ENCODE data around the gene CDCA7L.
"Not testable (repeated sequence)": the region's sequence is repeated elsewhere in the genome, so short reads cannot be mapped to it uniquely, and the experiment has no call there.

Gene CDCA7L

DNA sequence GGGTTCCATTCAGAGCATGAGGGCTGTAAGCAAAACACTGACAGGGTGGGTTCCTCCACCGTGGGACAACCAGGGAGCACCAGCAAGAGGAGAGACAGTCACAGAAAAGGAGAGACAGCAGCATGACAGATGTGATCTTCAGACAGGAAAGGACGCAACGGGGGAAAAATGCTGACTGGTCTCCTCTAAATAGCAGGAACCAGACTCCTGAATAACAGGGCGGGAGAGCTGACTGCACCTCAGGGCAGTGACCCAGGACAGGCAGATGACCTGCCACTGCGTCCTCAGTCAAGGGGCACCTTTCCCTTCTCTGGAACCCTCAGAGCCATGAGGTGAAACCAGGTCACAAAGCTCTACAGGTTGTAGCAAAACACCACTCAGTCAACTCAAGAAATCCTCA lies 37.0 kb downstream of the CDCA7L start:
- Histone ChIP-seq H3K27me3 (ENCODE audit: low read depth, low read length) (no peaks in the 10 kb centered on the region), H3K4me1 (ENCODE audit: control insufficient read depth in 1 of 2, insufficient read depth in 2 of 2, low read length in 2 of 2) (peaks cover 0 to 9% of the 10 kb centered on the region in 2 donors), H3K9me3 (ENCODE audit: control insufficient read depth in 1 of 2, low read length in 2 of 2) (no peaks in the 10 kb centered on the region), H3K4me3 (ENCODE audit: low read depth in 1 of 2, low read length in 2 of 2) (no peak overlapping the region), H3K27ac (ENCODE audit: low read length) (no peak overlapping the region), H3K36me3 (ENCODE audit: control insufficient read depth in 1 of 2, insufficient read depth in 2 of 2, low read length in 2 of 2) (peaks cover 34 to 39% of the 10 kb centered on the region in 2 donors)

DNA sequence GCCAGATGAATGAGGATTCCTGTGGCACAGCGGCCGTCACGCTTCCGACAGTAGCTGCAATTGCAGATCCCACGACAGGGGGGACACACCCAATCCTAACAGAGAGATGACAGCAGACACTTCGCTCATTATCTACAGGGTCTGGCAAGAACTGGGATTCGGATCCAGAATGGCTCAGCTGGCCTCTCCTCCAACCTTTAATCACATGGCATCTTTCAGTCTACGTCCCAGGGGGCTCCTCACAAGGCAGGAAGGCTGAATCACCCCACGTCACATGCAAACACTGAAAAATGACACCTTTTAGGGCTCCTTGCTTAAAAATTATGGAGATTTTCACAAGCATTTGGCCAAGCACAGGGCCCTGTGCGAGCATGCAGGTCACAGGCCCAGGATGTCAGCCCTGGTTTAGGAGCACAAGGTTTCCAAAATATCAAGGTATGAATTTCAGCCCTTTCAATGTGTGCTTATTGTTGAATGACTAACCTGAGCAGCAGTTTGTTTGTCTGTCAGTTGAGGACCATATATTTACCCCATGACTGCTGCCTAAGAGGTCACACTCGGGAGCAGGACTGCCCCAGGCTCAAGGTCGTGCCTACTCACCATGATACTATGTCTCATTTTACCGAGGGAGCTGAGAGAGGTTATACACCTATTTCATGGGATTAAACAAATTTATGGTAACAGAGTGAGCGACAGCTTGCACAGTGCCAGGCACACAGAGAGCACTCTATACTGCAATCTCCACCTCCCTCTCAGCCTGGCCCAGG lies 42.5 kb downstream of the CDCA7L start:
- Histone ChIP-seq H3K4me1 (ENCODE audit: control insufficient read depth in 1 of 2, insufficient read depth in 2 of 2, low read length in 2 of 2) (no peaks in the 10 kb centered on the region), H3K27me3 (ENCODE audit: low read depth, low read length) (no peaks in the 10 kb centered on the region), H3K36me3 (ENCODE audit: control insufficient read depth in 1 of 2, insufficient read depth in 2 of 2, low read length in 2 of 2) (peaks cover 50 to 68% of the 10 kb centered on the region in 2 donors), H3K9me3 (ENCODE audit: control insufficient read depth in 1 of 2, low read length in 2 of 2) (no peaks in the 10 kb centered on the region), H3K27ac (ENCODE audit: low read length) (no peak overlapping the region), H3K4me3 (ENCODE audit: low read depth in 1 of 2, low read length in 2 of 2) (no peak overlapping the region)

DNA sequence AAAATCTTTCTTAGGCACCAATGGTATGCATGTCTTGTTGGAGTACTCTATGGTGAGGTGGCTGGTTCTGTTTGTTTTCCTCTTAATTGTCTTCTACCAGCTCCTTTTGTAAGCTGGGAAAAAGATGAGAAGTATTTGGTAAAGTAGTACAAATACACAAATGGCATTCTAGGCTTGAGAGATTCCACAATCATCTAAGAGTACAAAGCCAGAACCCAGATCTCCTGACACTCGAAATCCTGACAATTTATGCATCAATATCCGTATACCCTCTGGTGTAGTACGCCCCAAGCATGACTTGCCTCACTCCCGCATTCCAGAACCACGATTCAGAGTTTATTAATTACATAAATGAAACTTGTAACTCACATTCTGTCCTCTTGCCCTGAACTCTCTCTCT lies 43.5 kb downstream of the CDCA7L start:
- Histone ChIP-seq H3K4me1 (ENCODE audit: control insufficient read depth in 1 of 2, insufficient read depth in 2 of 2, low read length in 2 of 2) (no peaks in the 10 kb centered on the region), H3K27me3 (ENCODE audit: low read depth, low read length) (no peaks in the 10 kb centered on the region), H3K9me3 (ENCODE audit: control insufficient read depth in 1 of 2, low read length in 2 of 2) (no peaks in the 10 kb centered on the region), H3K4me3 (ENCODE audit: low read depth in 1 of 2, low read length in 2 of 2) (no peak overlapping the region), H3K36me3 (ENCODE audit: control insufficient read depth in 1 of 2, insufficient read depth in 2 of 2, low read length in 2 of 2) (peaks cover 44 to 60% of the 10 kb centered on the region in 2 donors), H3K27ac (ENCODE audit: low read length) (no peak overlapping the region)

DNA sequence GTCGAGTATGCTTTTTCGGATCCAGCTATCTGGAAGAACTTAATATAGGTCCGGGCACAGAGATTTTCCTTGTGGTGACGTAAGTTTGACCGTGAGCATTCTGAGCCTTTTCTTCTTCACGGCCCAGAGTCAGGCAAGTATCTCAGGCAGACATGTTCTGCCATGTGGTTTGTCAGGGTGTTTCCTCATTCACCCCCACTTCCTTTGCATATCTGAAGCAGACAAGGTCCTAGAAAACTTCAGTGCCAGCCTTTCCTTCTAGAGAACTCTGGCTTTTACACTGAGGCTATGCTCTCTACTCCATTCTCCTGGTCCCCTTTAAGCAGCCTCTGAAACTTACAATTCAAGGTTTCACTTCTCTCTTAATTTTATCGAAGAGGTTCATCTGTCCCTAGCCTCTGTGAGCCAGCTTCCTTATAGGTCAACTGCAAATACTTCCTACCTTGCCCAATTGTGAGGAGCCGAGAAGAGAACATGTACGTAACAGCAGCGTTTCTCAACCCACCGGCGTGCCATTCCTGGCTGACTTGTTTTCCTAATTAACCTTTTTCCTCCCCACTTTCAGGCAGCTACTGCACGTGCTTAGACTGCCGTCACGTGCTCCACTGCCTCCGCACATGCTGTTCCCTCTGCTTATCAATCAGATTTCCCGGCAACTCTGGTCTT lies 47.3 kb downstream of the CDCA7L start:
- Histone ChIP-seq H3K4me1 (ENCODE audit: control insufficient read depth in 1 of 2, insufficient read depth in 2 of 2, low read length in 2 of 2) (no peaks in the 10 kb centered on the region), H3K9me3 (ENCODE audit: control insufficient read depth in 1 of 2, low read length in 2 of 2) (no peaks in the 10 kb centered on the region), H3K27ac (ENCODE audit: low read length) (peak overlapping the region; percentile 67), H3K4me3 (ENCODE audit: low read depth in 1 of 2, low read length in 2 of 2) (no peak overlapping the region), H3K36me3 (ENCODE audit: control insufficient read depth in 1 of 2, insufficient read depth in 2 of 2, low read length in 2 of 2) (peaks cover 19 to 31% of the 10 kb centered on the region in 2 donors), H3K27me3 (ENCODE audit: low read depth, low read length) (no peaks in the 10 kb centered on the region)

DNA sequence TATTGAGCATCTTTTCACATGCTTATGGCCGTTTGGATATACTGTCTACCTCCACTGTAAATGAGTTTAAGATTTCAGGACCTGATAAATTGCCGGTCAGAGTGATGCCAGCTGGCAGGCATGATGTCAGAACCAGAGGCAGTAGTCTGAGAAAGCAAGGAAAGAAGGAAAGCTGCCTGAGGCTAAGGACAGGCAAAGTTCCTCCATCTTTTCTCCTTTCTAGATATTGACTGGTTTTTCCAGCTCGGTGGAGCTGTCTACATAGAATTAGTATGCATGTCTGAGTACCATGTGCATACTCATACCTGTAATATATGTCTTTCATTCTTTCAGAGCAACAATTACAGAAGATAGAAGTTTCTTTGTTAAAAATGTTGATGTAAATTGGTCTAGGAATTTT lies 52.3 kb downstream of the CDCA7L start:
- Histone ChIP-seq H3K4me3 (ENCODE audit: low read depth in 1 of 2, low read length in 2 of 2) (no peak overlapping the region), H3K4me1 (ENCODE audit: control insufficient read depth in 1 of 2, insufficient read depth in 2 of 2, low read length in 2 of 2) (no peaks in the 10 kb centered on the region), H3K27ac (ENCODE audit: low read length) (no peak overlapping the region), H3K9me3 (ENCODE audit: control insufficient read depth in 1 of 2, low read length in 2 of 2) (no peaks in the 10 kb centered on the region), H3K27me3 (ENCODE audit: low read depth, low read length) (no peaks in the 10 kb centered on the region), H3K36me3 (ENCODE audit: control insufficient read depth in 1 of 2, insufficient read depth in 2 of 2, low read length in 2 of 2) (peaks cover 0 to 5% of the 10 kb centered on the region in 2 donors)

DNA sequence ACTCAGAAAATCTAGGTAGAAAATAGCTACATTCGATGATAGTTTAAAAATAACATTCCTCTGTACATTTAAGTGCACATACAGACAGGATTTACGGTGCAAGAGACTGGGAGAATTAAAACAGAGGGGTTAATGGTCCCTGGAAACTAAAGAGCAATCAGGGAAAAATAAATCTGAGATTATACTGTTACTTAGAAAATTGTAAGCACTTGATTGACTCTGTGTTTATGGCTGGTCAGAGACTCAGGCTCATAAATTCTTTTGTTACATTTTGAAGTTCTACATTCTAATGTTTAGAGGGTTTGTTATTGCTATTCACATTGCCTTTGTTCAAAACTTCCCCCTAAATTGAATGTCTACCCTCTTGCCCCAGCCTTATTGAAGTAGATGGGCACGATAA lies 54.4 kb downstream of the CDCA7L start:
- Histone ChIP-seq H3K27me3 (ENCODE audit: low read depth, low read length) (no peaks in the 10 kb centered on the region), H3K4me1 (ENCODE audit: control insufficient read depth in 1 of 2, insufficient read depth in 2 of 2, low read length in 2 of 2) (peaks cover 0 to 4% of the 10 kb centered on the region in 2 donors), H3K9me3 (ENCODE audit: control insufficient read depth in 1 of 2, low read length in 2 of 2) (no peaks in the 10 kb centered on the region), H3K27ac (ENCODE audit: low read length) (no peak overlapping the region), H3K36me3 (ENCODE audit: control insufficient read depth in 1 of 2, insufficient read depth in 2 of 2, low read length in 2 of 2) (no peaks in the 10 kb centered on the region), H3K4me3 (ENCODE audit: low read depth in 1 of 2, low read length in 2 of 2) (no peak overlapping the region)

DNA sequence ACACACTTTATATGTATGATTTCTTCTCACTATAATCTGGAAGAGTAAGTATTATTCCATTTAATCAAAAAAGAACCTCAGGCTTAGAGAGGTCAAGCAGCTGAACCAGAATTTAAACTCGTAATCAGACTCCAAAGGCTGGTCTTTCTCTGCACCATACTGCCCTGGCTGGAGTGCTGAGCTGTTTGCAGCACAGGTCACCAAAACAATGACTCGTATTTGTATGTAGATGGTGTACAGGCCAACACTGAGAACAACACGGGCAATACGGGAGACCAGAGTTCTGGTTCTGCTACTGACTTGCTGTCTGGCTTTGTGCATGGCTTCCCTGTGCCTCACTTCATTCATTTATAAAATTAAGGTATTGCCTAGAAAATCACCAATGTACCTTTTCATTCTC lies 57.9 kb downstream of the CDCA7L start:
- H3K4me3 ChIP-seq (ENCODE audit: low read depth in 1 of 2, low read length in 2 of 2) = no peak overlapping the region

DNA sequence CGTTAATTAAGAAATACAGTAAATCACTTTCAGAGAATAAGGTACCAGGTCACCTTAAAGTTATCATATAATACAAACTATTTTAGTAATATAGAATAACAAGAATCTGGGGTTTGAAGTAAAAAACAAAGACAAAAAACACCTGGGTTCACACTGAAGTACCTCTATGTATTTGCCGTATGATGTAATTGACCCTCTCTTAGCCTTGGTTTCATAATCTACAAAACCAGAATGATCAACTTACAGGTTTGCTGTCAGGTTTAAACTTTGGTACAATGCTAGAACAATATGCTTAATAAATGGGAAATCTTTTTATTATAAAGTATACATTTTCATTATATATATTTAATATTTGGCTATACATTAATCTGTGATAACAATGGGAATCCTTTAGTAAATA lies 58.3 kb downstream of the CDCA7L start:
- Histone ChIP-seq H3K36me3 (ENCODE audit: control insufficient read depth in 1 of 2, insufficient read depth in 2 of 2, low read length in 2 of 2) (no peaks in the 10 kb centered on the region), H3K9me3 (ENCODE audit: control insufficient read depth in 1 of 2, low read length in 2 of 2) (no peaks in the 10 kb centered on the region), H3K27me3 (ENCODE audit: low read depth, low read length) (no peaks in the 10 kb centered on the region), H3K27ac (ENCODE audit: low read length) (no peak overlapping the region), H3K4me3 (ENCODE audit: low read depth in 1 of 2, low read length in 2 of 2) (no peak overlapping the region), H3K4me1 (ENCODE audit: control insufficient read depth in 1 of 2, insufficient read depth in 2 of 2, low read length in 2 of 2) (peaks cover 0 to 4% of the 10 kb centered on the region in 2 donors)

More for the DNA sequence above, 57.9 kb downstream of the CDCA7L start:
- peaks cover 0 to 4% of the 10 kb centered on the region in 2 donors for H3K4me1 ChIP-seq (ENCODE audit: control insufficient read depth in 1 of 2, insufficient read depth in 2 of 2, low read length in 2 of 2)
- no peak overlapping the region for H3K27ac ChIP-seq (ENCODE audit: low read length)
- H3K9me3 ChIP-seq (ENCODE audit: control insufficient read depth in 1 of 2, low read length in 2 of 2) = no peaks in the 10 kb centered on the region
- no peaks in the 10 kb centered on the region for H3K36me3 ChIP-seq (ENCODE audit: control insufficient read depth in 1 of 2, insufficient read depth in 2 of 2, low read length in 2 of 2)
- no peaks in the 10 kb centered on the region for H3K27me3 ChIP-seq (ENCODE audit: low read depth, low read length)

DNA sequence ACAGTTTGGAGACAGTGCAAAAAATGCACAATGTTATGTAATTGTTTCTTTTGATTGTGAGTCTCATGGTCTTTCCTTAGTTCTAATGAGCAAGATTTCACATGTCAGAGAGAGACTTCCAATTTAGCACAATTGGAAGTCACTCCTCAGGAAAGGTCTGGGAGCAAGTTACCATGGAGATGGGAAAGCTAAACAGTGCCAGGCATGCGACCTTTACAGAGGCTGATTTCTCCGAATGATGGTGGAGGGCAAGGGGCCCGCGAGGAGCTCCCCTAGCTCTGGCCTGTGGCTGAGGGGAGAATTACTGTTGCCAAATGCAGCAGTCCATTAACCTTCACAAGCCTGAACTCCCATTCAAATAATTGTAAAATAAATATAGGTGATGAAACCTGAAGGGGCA lies 59.3 kb downstream of the CDCA7L start:
- Histone ChIP-seq H3K36me3 (ENCODE audit: control insufficient read depth in 1 of 2, insufficient read depth in 2 of 2, low read length in 2 of 2) (no peaks in the 10 kb centered on the region), H3K27ac (ENCODE audit: low read length) (no peak overlapping the region), H3K4me1 (ENCODE audit: control insufficient read depth in 1 of 2, insufficient read depth in 2 of 2, low read length in 2 of 2) (peaks cover 0 to 4% of the 10 kb centered on the region in 2 donors), H3K9me3 (ENCODE audit: control insufficient read depth in 1 of 2, low read length in 2 of 2) (no peaks in the 10 kb centered on the region), H3K27me3 (ENCODE audit: low read depth, low read length) (no peaks in the 10 kb centered on the region), H3K4me3 (ENCODE audit: low read depth in 1 of 2, low read length in 2 of 2) (no peak overlapping the region)

DNA sequence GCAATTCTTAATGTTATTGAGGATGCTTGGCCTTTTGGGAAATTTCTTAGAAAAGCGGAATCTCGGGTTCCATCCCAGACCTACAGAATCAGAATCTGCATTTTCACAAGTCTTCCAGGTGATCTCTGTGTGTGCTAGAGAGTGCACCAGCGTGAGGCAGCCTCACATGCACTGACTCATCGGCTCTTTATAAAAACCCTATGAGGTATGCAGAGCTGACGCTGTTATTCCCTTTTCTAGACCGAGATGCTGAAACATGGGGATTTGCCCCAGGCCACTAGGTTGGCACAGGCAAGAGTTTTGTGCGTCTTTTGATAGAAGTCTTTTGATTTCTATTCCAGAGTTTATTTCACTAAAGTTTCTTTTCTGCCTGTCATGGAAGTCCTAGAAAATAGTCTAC lies 61.2 kb downstream of the CDCA7L start:
- H3K27ac ChIP-seq (ENCODE audit: low read length) = no peak overlapping the region
- no peaks in the 10 kb centered on the region for H3K36me3 ChIP-seq (ENCODE audit: control insufficient read depth in 1 of 2, insufficient read depth in 2 of 2, low read length in 2 of 2)
- no peaks in the 10 kb centered on the region for H3K27me3 ChIP-seq (ENCODE audit: low read depth, low read length)
- H3K9me3 ChIP-seq (ENCODE audit: control insufficient read depth in 1 of 2, low read length in 2 of 2) = no peaks in the 10 kb centered on the region
- peaks cover 0 to 4% of the 10 kb centered on the region in 2 donors for H3K4me1 ChIP-seq (ENCODE audit: control insufficient read depth in 1 of 2, insufficient read depth in 2 of 2, low read length in 2 of 2)
- no peak overlapping the region for H3K4me3 ChIP-seq (ENCODE audit: low read depth in 1 of 2, low read length in 2 of 2)

DNA sequence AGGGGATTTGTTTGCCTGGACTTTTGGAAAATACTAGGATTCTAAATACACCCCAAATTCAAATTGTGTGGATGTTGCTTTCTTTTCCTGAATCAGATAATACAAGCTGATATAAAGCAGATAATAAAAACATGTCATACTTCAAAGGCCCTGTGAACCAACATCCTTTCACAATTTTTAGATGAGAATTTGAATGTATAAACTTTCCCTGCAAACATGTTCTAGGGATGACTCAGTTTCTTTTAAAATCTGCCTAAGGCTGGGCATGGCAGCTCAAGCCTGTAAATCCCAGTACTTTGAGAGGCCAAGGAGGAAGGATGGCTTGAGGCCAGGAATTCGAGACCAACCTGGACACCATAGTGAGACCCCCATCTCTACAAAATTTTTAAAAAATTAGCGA lies 62.2 kb downstream of the CDCA7L start:
- not testable (repeated sequence) for H3K27me3 ChIP-seq (ENCODE audit: low read depth, low read length); H3K4me1 ChIP-seq (ENCODE audit: control insufficient read depth in 1 of 2, insufficient read depth in 2 of 2, low read length in 2 of 2); H3K4me3 ChIP-seq (ENCODE audit: low read depth in 1 of 2, low read length in 2 of 2); H3K27ac ChIP-seq (ENCODE audit: low read length); H3K36me3 ChIP-seq (ENCODE audit: control insufficient read depth in 1 of 2, insufficient read depth in 2 of 2, low read length in 2 of 2); H3K9me3 ChIP-seq (ENCODE audit: control insufficient read depth in 1 of 2, low read length in 2 of 2)
